ENCODE measurements around the gene OR1K1. TPM values are rescaled to one million over a fixed set of nuclear protein-coding genes. Genes with fewer than 3 reads are reported as not detected.
"Not testable (repeated sequence)": the region's sequence is repeated elsewhere in the genome, so short reads cannot be mapped to it uniquely, and the experiment has no call there.

The OR1K1 gene
- not detected for total RNA-seq

DNA sequence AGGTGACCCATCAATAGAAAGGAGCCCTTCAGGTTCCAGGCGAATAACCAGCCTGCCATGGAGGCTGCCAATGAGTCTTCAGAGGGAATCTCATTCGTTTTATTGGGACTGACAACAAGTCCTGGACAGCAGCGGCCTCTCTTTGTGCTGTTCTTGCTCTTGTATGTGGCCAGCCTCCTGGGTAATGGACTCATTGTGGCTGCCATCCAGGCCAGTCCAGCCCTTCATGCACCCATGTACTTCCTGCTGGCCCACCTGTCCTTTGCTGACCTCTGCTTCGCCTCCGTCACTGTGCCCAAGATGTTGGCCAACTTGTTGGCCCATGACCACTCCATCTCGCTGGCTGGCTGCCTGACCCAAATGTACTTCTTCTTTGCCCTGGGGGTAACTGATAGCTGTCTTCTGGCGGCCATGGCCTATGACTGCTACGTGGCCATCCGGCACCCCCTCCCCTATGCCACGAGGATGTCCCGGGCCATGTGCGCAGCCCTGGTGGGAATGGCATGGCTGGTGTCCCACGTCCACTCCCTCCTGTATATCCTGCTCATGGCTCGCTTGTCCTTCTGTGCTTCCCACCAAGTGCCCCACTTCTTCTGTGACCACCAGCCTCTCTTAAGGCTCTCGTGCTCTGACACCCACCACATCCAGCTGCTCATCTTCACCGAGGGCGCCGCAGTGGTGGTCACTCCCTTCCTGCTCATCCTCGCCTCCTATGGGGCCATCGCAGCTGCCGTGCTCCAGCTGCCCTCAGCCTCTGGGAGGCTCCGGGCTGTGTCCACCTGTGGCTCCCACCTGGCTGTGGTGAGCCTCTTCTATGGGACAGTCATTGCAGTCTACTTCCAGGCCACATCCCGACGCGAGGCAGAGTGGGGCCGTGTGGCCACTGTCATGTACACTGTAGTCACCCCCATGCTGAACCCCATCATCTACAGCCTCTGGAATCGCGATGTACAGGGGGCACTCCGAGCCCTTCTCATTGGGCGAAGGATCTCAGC is at the start of gene OR1K1:
Gene OR1K1, plus strand, starts transcription at position 58 of the 995 bp plus-strand sequence. Its CDS starts 0 bp downstream, at position 58.
- DNase-seq (ENCODE audit: low read depth in 2 of 3, low spot score in 2 of 3): no peak

DNA sequence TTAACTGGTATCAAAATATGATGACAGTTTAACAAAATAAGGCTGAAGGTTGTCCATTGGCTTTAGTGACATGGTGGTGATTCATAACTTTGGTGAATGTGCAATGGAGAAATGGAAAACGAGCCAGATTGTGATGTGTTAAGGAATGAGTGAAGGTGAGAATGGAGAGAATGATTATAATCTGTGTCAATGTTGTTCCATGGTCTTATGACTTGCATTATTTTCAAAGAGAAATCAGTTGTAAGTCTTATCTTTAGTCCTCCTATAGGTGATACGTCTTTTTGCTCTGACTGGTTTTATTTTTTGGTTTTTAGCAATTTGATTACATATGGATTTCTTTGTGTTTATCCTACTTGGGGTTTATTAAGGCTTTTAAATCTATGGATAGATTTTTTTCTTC is 45.1 kb upstream of the OR1K1 start:
- DNase-seq (ENCODE audit: low read depth in 2 of 3, low spot score in 2 of 3): no peak

DNA sequence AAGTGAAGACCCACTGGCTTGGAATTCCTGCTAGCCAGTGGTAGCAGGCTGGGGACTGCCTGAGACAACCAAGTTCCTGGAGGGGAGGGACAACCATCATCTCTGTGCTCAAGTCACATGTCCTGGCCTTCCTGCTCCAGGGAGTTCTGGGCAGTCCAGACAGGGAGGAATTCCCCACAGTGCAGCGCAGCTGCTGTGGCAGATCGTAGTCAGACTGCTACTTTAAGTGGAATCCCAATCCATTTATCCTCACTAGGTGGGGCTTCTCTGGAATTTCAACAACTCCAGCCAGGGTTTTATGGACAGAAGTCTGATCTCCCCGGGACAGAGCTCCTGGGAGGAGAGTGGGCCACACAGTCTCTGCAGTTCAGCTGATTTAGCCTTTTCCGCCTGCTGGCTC is 32.1 kb upstream of the OR1K1 start:
- DNase-seq (ENCODE audit: low read depth in 2 of 3, low spot score in 2 of 3): no peak

- no peak for DNase-seq (ENCODE audit: low read depth in 2 of 3, low spot score in 2 of 3)
These were observed 22.9 kb upstream of the OR1K1 start for GRCh38 chr9:122777052-122777451.

GRCh38 chr9:122777935-122778627 is 21.8 kb upstream of the OR1K1 start:
- DNase-seq (ENCODE audit: low read depth in 2 of 3, low spot score in 2 of 3): no peak

DNA sequence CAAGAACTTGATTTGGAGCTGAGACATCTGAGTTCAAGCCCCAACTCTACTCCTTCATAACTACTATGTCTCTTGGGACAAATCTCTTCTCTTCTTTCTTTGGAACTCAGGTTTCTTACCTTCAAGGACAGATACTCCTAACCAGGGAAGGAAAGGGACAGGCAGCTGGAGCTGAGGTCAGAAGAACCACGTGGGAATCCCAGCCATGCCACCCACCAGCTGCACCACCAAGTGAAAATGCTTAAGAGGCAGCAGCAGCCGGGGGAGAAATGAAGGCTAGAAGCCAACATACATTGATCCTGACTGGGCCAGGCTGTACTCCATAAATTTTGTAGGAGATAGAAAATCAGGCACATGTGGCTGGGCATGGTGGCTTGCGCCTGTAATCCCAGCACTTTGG is 20.7 kb upstream of the OR1K1 start:
- no peak for DNase-seq (ENCODE audit: low read depth in 2 of 3, low spot score in 2 of 3)

GRCh38 chr9:122780026-122780425 is 19.9 kb upstream of the OR1K1 start:
- DNase-seq (ENCODE audit: low read depth in 2 of 3, low spot score in 2 of 3): no peak

DNA sequence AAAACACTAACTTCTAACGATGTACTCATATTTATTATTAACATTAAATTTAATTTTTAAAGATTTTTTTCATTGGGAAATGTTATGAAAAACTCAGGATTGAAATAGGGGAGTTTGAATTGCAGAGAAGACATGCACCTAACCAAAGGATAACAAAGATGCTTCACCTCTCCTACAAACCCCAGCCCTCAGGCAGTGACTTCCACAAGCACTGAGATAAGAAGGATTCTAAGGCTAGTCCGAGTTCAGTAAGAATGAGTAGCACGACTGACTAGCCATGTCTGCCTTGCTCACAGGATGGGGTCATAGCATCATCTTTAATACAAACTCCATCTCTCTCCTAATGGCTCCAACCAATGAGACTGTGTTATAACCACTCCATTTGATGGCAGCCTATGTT is 18.3 kb upstream of the OR1K1 start:
- DNase-seq (ENCODE audit: low read depth in 2 of 3, low spot score in 2 of 3): no peak

DNA sequence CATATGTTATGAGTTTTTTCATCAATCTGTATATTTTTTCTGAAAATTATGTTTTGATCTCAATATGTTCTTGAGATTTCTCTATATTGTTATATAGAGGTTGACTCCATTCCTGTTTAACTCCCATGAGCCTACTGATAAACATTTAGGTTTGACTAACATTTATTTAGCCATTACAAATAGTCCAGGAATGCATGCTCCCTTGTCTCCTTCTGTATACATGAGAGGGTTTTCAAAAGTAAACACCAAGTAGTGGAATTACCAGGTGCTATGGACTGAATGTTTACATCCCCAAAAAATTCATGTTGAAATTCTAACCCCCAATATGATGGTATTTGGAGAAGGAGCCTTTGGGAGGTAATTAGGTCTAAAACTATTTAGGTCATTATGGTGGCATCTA is 14.7 kb upstream of the OR1K1 start:
- DNase-seq (ENCODE audit: low read depth in 2 of 3, low spot score in 2 of 3): no peak

DNA sequence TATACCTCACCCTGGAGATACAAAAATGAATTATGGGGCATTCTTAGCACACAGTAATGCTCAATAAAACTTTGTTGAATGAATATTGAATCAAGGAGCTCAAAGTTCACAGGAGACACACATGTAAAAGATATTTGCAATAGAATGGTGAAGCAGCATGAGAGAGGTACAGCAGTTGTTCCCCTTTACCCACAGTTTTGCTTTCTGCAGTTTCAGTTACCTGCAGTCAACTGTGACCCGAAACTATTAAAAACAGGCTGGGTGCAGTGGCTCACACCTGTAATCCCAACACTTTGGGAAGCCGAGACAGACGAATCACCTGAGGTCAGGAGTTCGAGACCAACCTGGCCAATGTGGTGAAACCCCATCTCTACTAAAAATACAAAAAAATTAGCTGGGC is 13.6 kb upstream of the OR1K1 start:
- no peak for DNase-seq (ENCODE audit: low read depth in 2 of 3, low spot score in 2 of 3)

DNA sequence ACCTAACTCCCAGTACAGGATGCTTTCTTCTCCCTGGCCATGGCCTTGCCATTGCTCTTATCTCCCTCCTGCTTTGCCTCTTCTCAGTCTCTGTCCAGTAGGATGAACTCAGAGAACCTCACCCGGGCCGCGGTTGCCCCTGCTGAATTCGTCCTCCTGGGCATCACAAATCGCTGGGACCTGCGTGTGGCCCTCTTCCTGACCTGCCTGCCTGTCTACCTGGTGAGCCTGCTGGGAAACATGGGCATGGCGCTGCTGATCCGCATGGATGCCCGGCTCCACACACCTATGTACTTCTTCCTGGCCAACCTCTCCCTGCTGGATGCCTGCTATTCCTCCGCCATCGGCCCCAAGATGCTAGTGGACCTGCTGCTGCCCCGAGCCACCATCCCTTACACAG is 11.1 kb upstream of the OR1K1 start, which contains the start of gene OR5C1:
Gene OR5C1, plus strand, starts transcription at position 103 of the 400 bp plus-strand sequence. Its CDS starts 0 bp downstream, at position 103.
- no peak for DNase-seq (ENCODE audit: low read depth in 2 of 3, low spot score in 2 of 3)

GRCh38 chr9:122789256-122790046 is 10.5 kb upstream of the OR1K1 start:
- no peak for DNase-seq (ENCODE audit: low read depth in 2 of 3, low spot score in 2 of 3)

DNA sequence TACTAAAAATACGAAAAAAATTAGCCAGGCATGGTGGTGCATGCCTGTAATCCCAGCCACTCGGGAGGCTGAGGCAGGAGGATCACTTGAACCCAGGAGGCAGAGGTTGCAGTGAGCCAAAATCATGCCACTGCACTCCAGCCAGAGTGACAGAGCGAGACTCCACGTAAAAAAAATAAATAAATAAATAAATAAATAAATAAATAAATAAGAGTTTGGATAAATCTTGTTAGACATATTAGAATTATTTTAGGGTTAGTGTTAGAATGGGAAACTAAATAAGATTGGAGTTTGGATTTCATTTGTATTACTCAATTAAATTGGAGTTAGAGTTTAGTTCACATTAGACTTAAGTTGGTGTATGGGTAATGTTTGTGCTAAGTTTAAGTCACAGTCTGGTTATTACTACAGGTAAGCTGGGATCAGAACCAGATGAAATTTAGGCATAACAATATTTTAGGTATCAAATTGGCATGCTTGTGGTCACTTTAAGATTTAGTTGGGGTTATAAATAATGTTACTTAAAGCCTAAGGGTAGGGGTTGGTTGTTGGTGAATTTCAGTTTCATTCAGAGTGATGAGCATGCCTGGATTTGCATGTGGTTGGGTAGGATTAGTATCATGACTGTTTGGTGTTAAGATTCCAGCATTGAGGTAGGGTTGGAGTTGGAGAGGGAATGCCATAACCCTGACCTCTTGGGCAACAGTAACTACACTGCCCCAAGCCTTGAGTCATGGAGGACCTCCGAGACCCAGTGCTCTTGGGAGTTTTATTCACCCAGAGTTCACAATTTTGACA is 7.9 kb upstream of the OR1K1 start:
- DNase-seq (ENCODE audit: low read depth in 2 of 3, low spot score in 2 of 3): no peak

DNA sequence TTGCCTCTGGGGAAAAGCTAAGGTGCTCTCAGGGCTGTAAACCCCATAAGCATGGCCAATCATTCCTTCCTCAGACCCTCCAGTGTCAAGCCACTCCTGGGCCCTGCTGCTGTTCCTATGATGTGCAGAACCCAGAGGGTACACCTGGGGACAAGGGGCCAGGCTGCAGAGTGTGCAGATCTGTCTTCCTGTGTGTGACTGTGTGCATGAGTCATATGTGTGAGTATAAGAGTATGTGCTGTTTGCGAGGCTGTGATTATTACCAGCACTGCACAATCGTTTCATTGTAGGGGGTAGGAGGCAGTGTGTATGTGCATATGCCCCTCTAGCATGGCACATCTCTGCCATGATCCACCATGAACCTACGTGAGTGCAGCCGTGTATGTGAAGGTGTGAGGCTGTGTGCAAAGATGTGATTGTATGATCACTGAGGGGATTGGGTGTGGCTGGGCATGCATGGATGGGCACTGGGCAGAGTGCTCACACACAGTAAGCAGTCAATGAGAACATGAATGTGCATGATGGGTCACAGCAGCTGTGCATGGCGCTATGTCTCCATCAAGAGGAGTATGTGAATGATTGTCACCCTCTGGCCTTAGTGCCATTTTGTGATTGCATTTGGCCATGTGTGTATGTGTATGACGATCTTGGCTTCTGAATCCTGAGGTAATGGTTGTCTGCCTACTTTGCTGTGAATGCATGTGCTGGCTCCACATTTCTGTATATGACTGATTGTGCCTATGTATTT is 2.4 kb upstream of the OR1K1 start:
- DNase-seq (ENCODE audit: low read depth in 2 of 3, low spot score in 2 of 3): no peak

DNA sequence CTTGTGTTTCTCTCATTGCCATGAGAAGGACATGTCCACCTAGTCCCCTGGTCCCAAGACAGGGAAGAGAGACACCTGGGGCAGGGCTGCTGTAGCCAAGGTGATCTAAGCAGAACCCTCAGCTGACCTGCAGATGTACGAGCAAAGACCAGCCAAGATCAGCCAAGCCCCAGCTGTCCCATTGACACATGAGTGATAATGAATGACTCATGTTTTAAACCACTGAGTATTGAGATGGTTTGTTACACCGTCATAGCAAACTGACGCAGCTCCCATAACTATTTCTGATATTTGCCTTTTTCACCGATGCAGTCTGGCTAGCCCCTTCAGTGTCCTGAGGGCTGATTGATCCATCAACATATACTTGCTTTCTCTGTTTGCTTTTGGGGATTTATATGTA is 6.7 kb downstream of the OR1K1 start:
- no peak for DNase-seq (ENCODE audit: low read depth in 2 of 3, low spot score in 2 of 3)

GRCh38 chr9:122807271-122807900 is 7.5 kb downstream of the OR1K1 start:
- no peak for DNase-seq (ENCODE audit: low read depth in 2 of 3, low spot score in 2 of 3)

- DNase-seq (ENCODE audit: low read depth in 2 of 3, low spot score in 2 of 3): no peak
These were observed 8.2 kb downstream of the OR1K1 start for GRCh38 chr9:122808141-122808540.

GRCh38 chr9:122809261-122809660 is 9.3 kb downstream of the OR1K1 start:
- not testable (repeated sequence) for DNase-seq (ENCODE audit: low read depth in 2 of 3, low spot score in 2 of 3)
